ENCODE measurements around the gene KIAA0040. TPM values are rescaled to one million over a fixed set of nuclear protein-coding genes. Genes with fewer than 3 reads are reported as not detected.

The KIAA0040 gene
- total and polyA plus RNA-seq, 2 donors (not counting 3 experiments of a cell fraction or from before 2014, with no cell fraction given), result 8.3 to 10.9 TPM

GRCh38 chr1:175182201-175182746 is 10.3 kb downstream of the KIAA0040 start:
- Histone ChIP-seq H3K9me1 (replicated peaks; ENCODE audit: control insufficient read depth, extremely low read depth, insufficient read depth, low read length) (no peaks in the 10 kb centered on the region), H3K4me2 (ENCODE audit: insufficient read depth, low read length) (no peak overlapping the region), H3K27me3 (ENCODE audit: control insufficient read depth in 2 of 2, insufficient read depth in 2 of 2, low read length in 2 of 2) (no peaks in the 10 kb centered on the region), H3K27ac (ENCODE audit: insufficient read depth, low read depth, low read length) (no peak overlapping the region), H3K4me3 (replicated peaks in 1 of 3; ENCODE audit: insufficient read depth in 1 of 3, low read depth in 1 of 3, low read length in 3 of 3) (no peak overlapping the region), H3K79me2 (ENCODE audit: control insufficient read depth, insufficient read depth, low read length) (no peaks in the 10 kb centered on the region), H3K36me3 (ENCODE audit: control insufficient read depth in 2 of 2, extremely low read depth in 1 of 2, insufficient read depth in 2 of 2, low read length in 2 of 2) (no peaks in the 10 kb centered on the region), H2AFZ (ENCODE audit: low read depth, low read length) (no peak overlapping the region), H4K20me1 (replicated peaks; ENCODE audit: control insufficient read depth, extremely low read depth, insufficient read depth, low read length) (no peaks in the 10 kb centered on the region), H3K4me1 (ENCODE audit: control insufficient read depth, extremely low read depth, insufficient read depth, low read length) (no peaks in the 10 kb centered on the region), H3K9ac (replicated peaks; ENCODE audit: extremely low read depth, insufficient read depth, low read length) (no peak overlapping the region), H3K9me3 (replicated peaks; ENCODE audit: control insufficient read depth, insufficient read depth, low read length) (no peaks in the 10 kb centered on the region)
- dilution Hi-C loops (cut with MboI; ENCODE audit: extremely low pct_ligation_motif_present, low sequenced_read_pairs), result no loop called here
- FAIRE-seq (no peak), DNase-seq (ENCODE audit: low read depth, low spot score) (no peak)
- TF ChIP-seq POLR2AphosphoS5 (IDR thresholded peaks at IDR 0.05; ENCODE audit: insufficient read depth, low read depth, low read length), result no peak
- TF ChIP-seq, protein P1, sequence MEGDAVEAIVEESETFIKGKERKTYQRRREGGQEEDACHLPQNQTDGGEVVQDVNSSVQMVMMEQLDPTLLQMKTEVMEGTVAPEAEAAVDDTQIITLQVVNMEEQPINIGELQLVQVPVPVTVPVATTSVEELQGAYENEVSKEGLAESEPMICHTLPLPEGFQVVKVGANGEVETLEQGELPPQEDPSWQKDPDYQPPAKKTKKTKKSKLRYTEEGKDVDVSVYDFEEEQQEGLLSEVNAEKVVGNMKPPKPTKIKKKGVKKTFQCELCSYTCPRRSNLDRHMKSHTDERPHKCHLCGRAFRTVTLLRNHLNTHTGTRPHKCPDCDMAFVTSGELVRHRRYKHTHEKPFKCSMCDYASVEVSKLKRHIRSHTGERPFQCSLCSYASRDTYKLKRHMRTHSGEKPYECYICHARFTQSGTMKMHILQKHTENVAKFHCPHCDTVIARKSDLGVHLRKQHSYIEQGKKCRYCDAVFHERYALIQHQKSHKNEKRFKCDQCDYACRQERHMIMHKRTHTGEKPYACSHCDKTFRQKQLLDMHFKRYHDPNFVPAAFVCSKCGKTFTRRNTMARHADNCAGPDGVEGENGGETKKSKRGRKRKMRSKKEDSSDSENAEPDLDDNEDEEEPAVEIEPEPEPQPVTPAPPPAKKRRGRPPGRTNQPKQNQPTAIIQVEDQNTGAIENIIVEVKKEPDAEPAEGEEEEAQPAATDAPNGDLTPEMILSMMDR (IDR thresholded peaks at IDR 0.05; ENCODE audit: extremely low read depth in 1 of 2, insufficient read depth in 1 of 2, low read depth in 1 of 2, low read length in 2 of 2), result no peak
- TF ChIP-seq JUN (IDR thresholded peaks at IDR 0.05; ENCODE audit: borderline replicate concordance, insufficient read depth, insufficient read length, low read depth), result no peak
- TF ChIP-seq EZH2 (IDR thresholded peaks at IDR 0.05; ENCODE audit: borderline replicate concordance, low read depth, low read length, severe bottlenecking), result no peak
- TF ChIP-seq GATA2 (IDR thresholded peaks at IDR 0.05; ENCODE audit: insufficient read depth, insufficient read length, low read depth, low read length), result no peak
- no peak for TF ChIP-seq MAX (IDR thresholded peaks at IDR 0.05; ENCODE audit: insufficient read depth, insufficient read length)
- no peak for TF ChIP-seq MYC (IDR thresholded peaks at IDR 0.05; ENCODE audit: low read depth, low read length)
- TF ChIP-seq POLR2A (IDR thresholded peaks at IDR 0.05; ENCODE audit: low read depth, low read length), result no peak
- TF ChIP-seq FOS (IDR thresholded peaks at IDR 0.05; ENCODE audit: borderline replicate concordance, insufficient read depth, low read length), result no peak
- ChIA-PET POLR2A (no interaction called here), CTCF (interaction anchor here (1.5 to 2.3 kb wide), 3 partner anchors 10 to 137 kb away, joined by 3 to 7 read pairs (median 3); partner anchors contain the start of gene KIAA0040)
- no TSS peak for BruUV-seq (replicated peaks)
- intact Hi-C loops (cut with micrococcal nuclease), result no loop called here

All from endothelial cell of umbilical vein (primary cell).